Neural progenitor cell (in vitro differentiated cells): ENCODE data around the gene CAPN15. TPM values are rescaled to one million over a fixed set of nuclear protein-coding genes. Genes with fewer than 3 reads are reported as not detected.

Experiments used
- DNase-seq: peaks from one replicate; pipeline ENCODE4 v3.0.0-alpha.2; 2016; ENCODE audit warnings: low spot score
- H2AFZ ChIP-seq: fragments of 200-600 bp; sonication (generic); replicated peaks from 2 replicates; pipeline ENCODE4 v1.6.1; 2016; ENCODE audit warnings: antibody characterized with exemption
- H3F3A ChIP-seq: fragments of 200-600 bp; sonication (generic); 2 replicates; pipeline ENCODE4 v1.6.1; 2016; ENCODE audit warnings: antibody characterized with exemption, low read depth
- H3K27ac ChIP-seq: fragments of 200-600 bp; sonication (generic); 2 replicates; pipeline ENCODE4 v1.5.1; 2016; ENCODE audit warnings: mild to moderate bottlenecking
- H3K27me3 ChIP-seq: fragments of 200-600 bp; sonication (generic); 2 replicates; pipeline ENCODE4 v1.6.1; 2016; ENCODE audit warnings: mild to moderate bottlenecking, moderate library complexity
- H3K36me3 ChIP-seq: fragments of 200-600 bp; sonication (generic); 2 replicates; pipeline ENCODE4 v1.5.1; 2016
- H3K4me1 ChIP-seq: fragments of 200-600 bp; sonication (generic); 2 replicates; pipeline ENCODE4 v1.6.1; 2016; ENCODE audit warnings: mixed run types
- H3K4me2 ChIP-seq: fragments of 200-600 bp; sonication (generic); 2 replicates; pipeline ENCODE4 v1.6.1; 2016
- H3K4me3 ChIP-seq: fragments of 200-600 bp; sonication (generic); 2 replicates; pipeline ENCODE4 v1.5.1; 2016
- H3K79me2 ChIP-seq: fragments of 200-600 bp; sonication (generic); 2 replicates; pipeline ENCODE4 v1.6.1; 2016; ENCODE audit warnings: low read depth
- H3K9ac ChIP-seq: fragments of 200-600 bp; sonication (generic); 2 replicates; pipeline ENCODE4 v1.6.1; 2016
- H3K9me3 ChIP-seq: fragments of 200-600 bp; sonication (generic); 2 replicates; pipeline ENCODE4 v1.5.1; 2016; ENCODE audit warnings: low read depth
- H4K20me1 ChIP-seq: fragments of 200-600 bp; sonication (generic); 2 replicates; pipeline ENCODE4 v1.6.1; 2016; ENCODE audit warnings: low read depth
- H3K27ac Mint-ChIP-seq: 3 replicates; pipeline ENCODE4 v1.8.0; 2021; ENCODE audit warnings: mixed read lengths
- H3K27me3 Mint-ChIP-seq: 2 replicates; pipeline ENCODE4 v1.8.0; 2022; ENCODE audit warnings: low read depth, mild to moderate bottlenecking, inconsistent platforms, moderate library complexity, mixed read lengths; ENCODE audit not compliant: insufficient read depth
- H3K36me3 Mint-ChIP-seq: 3 replicates; pipeline ENCODE4 v1.8.0; 2021; ENCODE audit warnings: mixed read lengths
- H3K4me1 Mint-ChIP-seq: 3 replicates; pipeline ENCODE4 v1.8.0; 2021; ENCODE audit warnings: mixed read lengths
- H3K4me3 Mint-ChIP-seq: 3 replicates; pipeline ENCODE4 v1.8.0; 2021; ENCODE audit warnings: mild to moderate bottlenecking, moderate library complexity, mixed read lengths
- H3K9me3 Mint-ChIP-seq: 3 replicates; pipeline ENCODE4 v1.8.0; 2020; ENCODE audit warnings: mixed read lengths
- EZH2 ChIP-seq: fragments of 200-600 bp; sonication (generic); IDR thresholded peaks from 2 replicates; pipeline ENCODE4 v1.6.1; 2017; ENCODE audit warnings: antibody characterized with exemption, mild to moderate bottlenecking, moderate library complexity
- EZH2phosphoT487 ChIP-seq: fragments of 200-600 bp; sonication (generic); IDR thresholded peaks from 2 replicates; pipeline ENCODE4 v1.6.1; 2017; ENCODE audit warnings: antibody characterized with exemption
- total RNA-seq: library from RNA; depleted of rRNA; stranded (reverse); fragments of >200 nt; gene quantifications from 2 replicates; pipeline ENCODE4 v1.2.3, GENCODE V29; 2015; ENCODE audit warnings: low replicate concordance
- TF ChIP-seq, protein P1 (sequence below): fragments of 200-600 bp; sonication (generic); IDR thresholded peaks from 2 replicates; pipeline ENCODE4 v1.5.1; 2017; ENCODE audit warnings: antibody characterized with exemption, mild to moderate bottlenecking

The CAPN15 gene
- total RNA-seq, 1 donor from 2014 or later = 6.8 TPM

DNA sequence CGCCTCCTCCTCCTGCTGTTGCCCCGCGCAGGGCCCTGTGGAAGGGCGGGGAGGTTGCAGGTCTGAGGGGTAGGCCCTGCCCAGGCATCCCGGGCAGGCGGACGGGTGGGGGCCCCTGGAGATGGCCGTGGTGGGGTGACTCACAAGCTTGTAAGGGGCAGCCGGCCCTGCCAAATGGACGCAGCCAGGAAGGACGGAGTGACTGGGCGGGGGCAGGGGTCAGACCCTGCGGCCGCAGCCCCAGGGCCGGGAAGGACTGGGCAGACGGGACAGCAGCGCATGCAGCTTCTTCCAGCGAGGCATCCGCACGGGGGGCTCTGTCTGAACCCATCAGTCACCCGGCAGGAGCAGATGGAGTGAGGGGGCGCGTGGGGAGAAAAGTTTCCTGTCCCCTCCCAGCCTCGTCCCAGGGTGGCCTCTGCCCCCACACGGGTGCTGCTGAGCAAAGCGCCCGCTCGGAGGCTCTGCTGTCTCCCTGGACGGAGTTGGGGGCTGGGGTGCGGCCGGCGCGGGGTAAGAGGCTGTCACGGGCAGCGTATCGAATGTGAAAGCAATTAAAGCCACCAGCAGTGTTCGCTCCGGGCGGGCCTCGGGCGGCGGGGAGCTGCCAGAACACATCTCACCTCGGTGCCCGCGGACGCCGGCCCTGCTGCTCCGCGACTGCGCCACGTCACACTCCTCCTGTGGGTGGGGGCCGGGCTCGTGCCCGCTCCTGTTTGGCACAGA, 27.3 kb downstream of the CAPN15 start:
- no peaks in the 10 kb centered on the region for H3K9me3 Mint-ChIP-seq
- H3K4me1 ChIP-seq = peaks cover 4% of the 10 kb centered on the region
- H3K27ac ChIP-seq = no peak overlapping the region
- TF ChIP-seq EZH2phosphoT487 (no peak), EZH2 (no peak)
- TF ChIP-seq, protein P1, sequence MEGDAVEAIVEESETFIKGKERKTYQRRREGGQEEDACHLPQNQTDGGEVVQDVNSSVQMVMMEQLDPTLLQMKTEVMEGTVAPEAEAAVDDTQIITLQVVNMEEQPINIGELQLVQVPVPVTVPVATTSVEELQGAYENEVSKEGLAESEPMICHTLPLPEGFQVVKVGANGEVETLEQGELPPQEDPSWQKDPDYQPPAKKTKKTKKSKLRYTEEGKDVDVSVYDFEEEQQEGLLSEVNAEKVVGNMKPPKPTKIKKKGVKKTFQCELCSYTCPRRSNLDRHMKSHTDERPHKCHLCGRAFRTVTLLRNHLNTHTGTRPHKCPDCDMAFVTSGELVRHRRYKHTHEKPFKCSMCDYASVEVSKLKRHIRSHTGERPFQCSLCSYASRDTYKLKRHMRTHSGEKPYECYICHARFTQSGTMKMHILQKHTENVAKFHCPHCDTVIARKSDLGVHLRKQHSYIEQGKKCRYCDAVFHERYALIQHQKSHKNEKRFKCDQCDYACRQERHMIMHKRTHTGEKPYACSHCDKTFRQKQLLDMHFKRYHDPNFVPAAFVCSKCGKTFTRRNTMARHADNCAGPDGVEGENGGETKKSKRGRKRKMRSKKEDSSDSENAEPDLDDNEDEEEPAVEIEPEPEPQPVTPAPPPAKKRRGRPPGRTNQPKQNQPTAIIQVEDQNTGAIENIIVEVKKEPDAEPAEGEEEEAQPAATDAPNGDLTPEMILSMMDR = no peak
- H3K27me3 Mint-ChIP-seq = peaks cover 15% of the 10 kb centered on the region
- no peak overlapping the region for H2AFZ ChIP-seq
- no peaks in the 10 kb centered on the region for H3K36me3 ChIP-seq
- H3K4me3 ChIP-seq = no peak overlapping the region
- H3K27ac Mint-ChIP-seq = no peak overlapping the region
- no peaks in the 10 kb centered on the region for H3K9me3 ChIP-seq
- peaks cover 12% of the 10 kb centered on the region for H3F3A ChIP-seq
- no peak overlapping the region for H3K4me3 Mint-ChIP-seq
- H4K20me1 ChIP-seq = peaks cover 9% of the 10 kb centered on the region
- no peak overlapping the region for H3K4me2 ChIP-seq
- H3K9ac ChIP-seq = no peak overlapping the region
- peaks cover 3% of the 10 kb centered on the region for H3K4me1 Mint-ChIP-seq
- H3K27me3 ChIP-seq = peaks cover 28% of the 10 kb centered on the region
- no peaks in the 10 kb centered on the region for H3K79me2 ChIP-seq
- no peak for DNase-seq
- H3K36me3 Mint-ChIP-seq = no peaks in the 10 kb centered on the region

DNA sequence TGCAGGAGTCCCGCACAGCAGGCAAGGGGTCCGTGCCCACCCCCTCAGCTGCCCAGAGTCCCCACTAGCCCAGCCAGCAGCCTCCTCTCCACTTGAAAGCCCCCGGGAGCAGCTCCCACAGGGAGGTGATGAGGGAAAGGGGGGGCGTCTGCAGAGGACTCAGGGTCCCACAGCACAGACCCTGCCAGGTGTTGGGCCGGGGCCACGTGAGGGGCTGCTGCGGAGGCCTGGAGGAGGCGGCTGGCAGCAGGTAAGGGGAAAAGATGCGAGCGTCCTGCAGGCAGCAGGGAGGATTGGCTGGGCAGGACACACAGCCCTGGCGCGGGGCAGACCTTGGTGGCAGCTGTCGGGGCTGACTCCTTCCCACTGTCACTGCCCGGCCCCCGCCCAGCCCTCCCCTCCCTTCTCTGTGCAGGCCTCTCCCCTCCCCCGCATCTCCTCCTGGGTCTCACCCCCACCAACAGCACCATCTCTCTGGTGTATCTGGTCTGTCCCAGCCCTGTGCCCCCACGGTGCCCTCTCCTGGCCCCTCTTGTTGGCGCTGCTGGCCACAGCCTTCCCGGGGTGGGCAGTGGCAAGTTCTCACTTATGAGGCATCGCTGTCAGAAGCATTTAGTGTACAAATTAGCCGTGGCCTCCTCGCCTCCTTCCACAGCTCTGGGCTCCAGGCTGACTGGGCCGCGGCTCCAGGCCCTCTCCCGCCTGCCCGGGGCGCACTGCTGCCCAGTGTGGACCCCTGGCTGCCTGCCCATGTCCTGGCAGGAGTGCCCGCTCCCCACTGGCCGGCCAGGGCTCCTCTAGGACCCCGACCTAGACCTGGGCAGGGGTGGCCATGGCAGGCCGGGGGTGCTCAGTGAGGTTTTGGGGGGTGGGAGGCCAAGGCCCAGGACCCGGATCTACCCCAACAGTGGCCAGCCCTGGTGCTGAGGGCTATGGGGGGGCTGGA, 28.3 kb downstream of the CAPN15 start:
- Mint-ChIP-seq H3K27me3 (peaks cover 15% of the 10 kb centered on the region), H3K9me3 (no peaks in the 10 kb centered on the region), H3K27ac (no peak overlapping the region), H3K36me3 (no peaks in the 10 kb centered on the region), H3K4me1 (peaks cover 3% of the 10 kb centered on the region), H3K4me3 (no peak overlapping the region)
- no peak overlapping the region for H2AFZ ChIP-seq
- H3K4me3 ChIP-seq = no peak overlapping the region
- H3K4me2 ChIP-seq = no peak overlapping the region
- H3K9ac ChIP-seq = no peak overlapping the region
- peaks cover 12% of the 10 kb centered on the region for H3F3A ChIP-seq
- no peaks in the 10 kb centered on the region for H3K79me2 ChIP-seq
- no peaks in the 10 kb centered on the region for H3K36me3 ChIP-seq
- no peak for TF ChIP-seq EZH2
- TF ChIP-seq, protein P1 = no peak
- TF ChIP-seq EZH2phosphoT487 = no peak
- H3K27ac ChIP-seq = no peak overlapping the region
- peaks cover 38% of the 10 kb centered on the region for H3K27me3 ChIP-seq
- H3K9me3 ChIP-seq = no peaks in the 10 kb centered on the region
- peaks cover 5% of the 10 kb centered on the region for H3K4me1 ChIP-seq
- H4K20me1 ChIP-seq = peaks cover 10% of the 10 kb centered on the region
- no peak for DNase-seq

DNA sequence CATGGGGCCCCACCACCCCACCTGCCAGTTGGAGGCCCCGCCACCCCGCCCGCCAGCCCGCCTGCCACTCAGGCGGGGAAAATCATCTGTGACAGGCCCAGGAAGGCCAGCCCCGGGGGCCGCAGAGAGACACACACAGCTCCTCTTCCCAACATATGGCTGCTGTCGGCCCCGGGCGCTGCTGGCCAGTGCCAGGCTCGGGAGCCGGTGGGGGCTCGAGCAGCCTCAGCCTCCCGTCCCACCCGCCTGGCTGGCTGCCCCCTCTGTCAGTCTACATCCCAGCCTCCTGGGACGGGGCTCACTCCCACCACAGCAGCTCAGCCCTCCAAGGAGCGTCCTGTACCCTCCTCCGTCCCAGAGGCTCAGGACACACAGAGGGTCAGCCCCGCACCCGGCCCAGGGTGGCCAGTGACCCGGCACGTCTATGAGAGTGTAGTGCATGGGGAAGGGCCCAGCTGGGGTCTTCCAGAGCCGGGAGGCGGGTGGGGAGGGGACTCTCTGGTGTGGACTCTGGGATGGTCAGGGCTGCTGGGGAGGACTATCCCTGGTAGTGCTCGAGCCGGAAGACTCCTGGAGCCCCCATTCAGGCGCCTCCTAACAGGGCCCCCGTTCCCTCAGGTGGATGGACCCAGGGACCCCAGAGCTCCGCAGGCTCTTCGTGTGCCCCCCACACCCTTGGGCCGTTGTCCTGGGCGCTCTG, 29.1 kb downstream of the CAPN15 start:
- Histone ChIP-seq H3K9ac (no peak overlapping the region), H3K27me3 (peaks cover 46% of the 10 kb centered on the region), H3K9me3 (no peaks in the 10 kb centered on the region), H3K4me2 (no peak overlapping the region), H3F3A (peaks cover 12% of the 10 kb centered on the region), H3K4me1 (peaks cover 5% of the 10 kb centered on the region), H4K20me1 (peaks cover 10% of the 10 kb centered on the region), H3K4me3 (no peak overlapping the region), H3K36me3 (no peaks in the 10 kb centered on the region), H3K79me2 (no peaks in the 10 kb centered on the region), H2AFZ (no peak overlapping the region), H3K27ac (no peak overlapping the region)
- H3K36me3 Mint-ChIP-seq = no peaks in the 10 kb centered on the region
- no peak overlapping the region for H3K4me3 Mint-ChIP-seq
- H3K27me3 Mint-ChIP-seq = peaks cover 16% of the 10 kb centered on the region
- no peaks in the 10 kb centered on the region for H3K9me3 Mint-ChIP-seq
- TF ChIP-seq, protein P1 = no peak
- TF ChIP-seq EZH2 (no peak), EZH2phosphoT487 (no peak)
- no peak overlapping the region for H3K27ac Mint-ChIP-seq
- no peak for DNase-seq
- H3K4me1 Mint-ChIP-seq = peaks cover 3% of the 10 kb centered on the region
